ENCODE data around the gene CCDC197.

Gene CCDC197

DNA sequence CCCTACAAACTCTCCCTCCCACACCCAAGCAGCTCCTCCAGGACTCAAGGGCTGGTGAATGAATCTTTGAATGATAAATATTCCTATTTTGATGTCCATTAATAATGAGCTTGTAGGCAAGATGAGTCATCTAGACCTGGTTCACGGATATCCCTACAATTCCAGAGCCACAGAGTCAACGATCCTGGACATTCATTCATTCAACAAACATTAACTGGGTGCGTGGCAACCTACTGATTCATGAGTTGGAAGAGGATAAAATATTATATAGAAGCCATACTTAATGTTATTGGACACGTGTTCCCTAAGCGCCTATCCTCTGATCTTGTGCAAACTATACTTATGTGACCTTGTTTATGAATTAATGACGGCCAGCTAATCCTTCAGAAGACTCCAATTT is 28.6 kb downstream of the CCDC197 start:
- DNase-seq (ENCODE audit: low read depth in 3 of 3), result no peak

DNA sequence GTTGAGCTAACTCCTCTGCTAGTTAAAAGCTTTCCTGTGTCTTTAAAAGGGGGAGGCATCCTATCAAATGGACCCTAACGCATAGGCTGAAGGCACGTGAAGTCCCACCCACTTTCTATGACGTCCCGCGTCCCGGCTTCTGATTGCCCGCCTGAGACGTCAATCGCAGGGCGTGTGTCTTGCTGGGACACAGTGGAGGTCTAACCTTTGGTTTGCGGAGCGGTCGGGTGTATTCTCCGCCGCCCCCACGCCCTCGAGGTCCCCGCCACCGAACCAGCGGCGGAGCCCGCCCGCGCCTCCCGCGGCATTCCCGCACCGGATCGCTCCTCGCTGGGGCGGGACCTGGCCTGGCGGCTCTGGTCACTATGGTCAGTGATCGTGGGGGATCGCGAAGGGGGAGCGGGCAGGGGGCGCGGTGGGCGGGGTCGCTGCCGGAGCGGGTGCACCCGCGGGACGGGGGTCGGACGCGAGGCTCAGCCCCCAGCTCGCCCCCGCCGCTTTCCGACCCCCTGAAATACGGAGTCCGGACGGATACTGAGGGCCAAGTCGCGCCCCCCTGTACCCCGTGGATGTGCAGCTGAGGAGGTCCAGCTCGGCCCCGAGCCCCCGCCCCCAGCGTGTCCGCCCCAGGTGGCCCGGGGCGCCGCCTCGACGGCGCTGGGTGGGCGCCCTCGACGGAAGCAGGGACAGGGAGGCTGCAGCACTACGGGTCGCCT is 29.2 kb downstream of the CCDC197 start, which contains the start of gene OTUB2:
Gene OTUB2 (plus strand): TSS at position 168 of the 716 bp plus-strand sequence. CDS start 198 bp downstream, at position 366.
- DNase-seq (ENCODE audit: low read depth in 3 of 3), result peak; percentile 89 to 92 (median 90)

DNA sequence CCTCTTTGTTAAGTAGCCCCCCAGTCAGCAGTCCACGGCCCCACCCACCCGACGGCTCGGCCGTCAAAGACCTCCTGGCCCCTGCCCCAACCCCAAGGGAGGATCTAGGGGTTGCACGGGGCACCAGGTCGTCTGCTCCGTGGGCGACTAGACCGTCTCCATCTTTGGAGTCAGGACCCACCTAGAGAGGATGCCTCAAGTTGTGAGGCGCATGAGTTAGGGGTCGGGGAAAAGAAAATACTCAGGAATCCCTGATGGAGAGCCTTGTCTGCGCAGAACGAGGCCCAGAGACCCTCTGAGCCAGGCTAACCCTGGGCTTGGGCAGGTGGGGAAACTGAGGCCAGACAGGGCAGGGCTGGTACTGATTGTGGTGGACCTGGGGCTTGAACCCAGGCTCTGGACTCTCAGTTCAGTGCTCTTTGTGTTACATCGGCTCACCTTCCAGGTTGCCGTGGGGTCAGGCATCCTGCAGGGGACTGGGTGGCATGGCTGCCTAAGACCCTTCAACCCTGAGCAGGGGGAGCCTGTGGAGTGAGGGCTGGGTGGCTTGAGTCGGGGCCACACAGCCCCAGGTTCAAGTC is 29.9 kb downstream of the CCDC197 start:
- DNase-seq (ENCODE audit: low read depth in 3 of 3), result no peak

DNA sequence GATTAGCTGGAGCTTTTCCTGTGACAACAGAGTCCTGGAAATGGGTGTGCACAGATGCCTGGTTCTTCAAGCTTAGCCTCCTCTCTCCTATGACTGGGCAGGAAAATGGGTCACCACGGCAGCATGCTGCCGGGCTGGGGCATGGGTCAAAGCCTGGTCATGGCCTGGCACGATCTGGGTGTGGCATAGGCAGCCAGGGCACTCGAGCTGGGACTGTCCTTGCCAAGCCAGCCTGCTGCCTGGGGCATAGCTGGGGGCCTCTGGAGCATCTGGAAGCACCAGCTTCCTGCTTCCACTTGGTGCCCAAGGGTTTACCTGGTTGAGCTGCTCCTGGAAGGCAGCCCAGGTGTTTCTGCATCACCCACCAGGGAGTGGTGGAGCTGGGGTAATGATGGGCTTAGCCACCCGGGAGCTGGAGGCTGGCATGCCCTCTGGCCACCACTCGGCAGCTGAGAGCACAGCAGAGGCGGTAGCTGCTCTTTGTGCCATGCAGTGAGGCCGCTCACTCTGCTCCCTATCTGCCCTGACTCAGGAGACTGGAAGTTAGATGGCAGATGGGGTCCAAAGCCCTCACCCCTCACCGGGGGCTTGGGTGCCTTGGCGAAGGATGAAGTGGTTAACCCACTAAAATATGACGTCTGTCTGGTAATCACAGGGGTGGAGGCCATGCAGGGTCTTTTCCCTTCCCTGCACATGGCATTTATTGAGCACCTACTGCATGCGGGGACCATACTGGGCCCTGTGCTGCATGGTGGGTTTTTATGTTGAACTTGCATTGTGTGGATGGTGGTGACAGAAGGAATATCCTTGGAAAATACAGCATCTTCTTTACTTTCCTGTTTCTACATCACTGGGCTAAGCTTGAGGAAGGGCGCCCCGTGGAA is 30.7 kb downstream of the CCDC197 start:
- no peak for DNase-seq (ENCODE audit: low read depth in 3 of 3)

DNA sequence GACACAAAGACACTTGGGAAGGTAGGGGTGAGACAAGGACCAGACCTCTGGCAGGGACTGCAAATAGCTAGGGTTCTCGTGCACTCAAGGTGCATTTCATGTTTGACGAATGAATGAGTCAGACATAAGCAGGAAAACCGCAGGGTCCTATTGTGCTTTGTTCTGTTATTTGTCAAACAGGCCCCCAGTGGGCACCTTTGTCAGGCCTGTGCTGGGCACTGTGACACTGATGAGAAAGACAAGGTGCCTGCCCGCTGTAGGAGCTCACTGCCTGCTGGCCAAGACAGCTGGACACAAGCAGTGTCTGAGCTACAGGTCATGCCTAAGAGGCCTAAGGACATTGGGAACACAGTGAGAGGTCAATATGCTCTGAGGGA is 31.3 kb downstream of the CCDC197 start:
- DNase-seq (ENCODE audit: low read depth in 3 of 3), result no peak

DNA sequence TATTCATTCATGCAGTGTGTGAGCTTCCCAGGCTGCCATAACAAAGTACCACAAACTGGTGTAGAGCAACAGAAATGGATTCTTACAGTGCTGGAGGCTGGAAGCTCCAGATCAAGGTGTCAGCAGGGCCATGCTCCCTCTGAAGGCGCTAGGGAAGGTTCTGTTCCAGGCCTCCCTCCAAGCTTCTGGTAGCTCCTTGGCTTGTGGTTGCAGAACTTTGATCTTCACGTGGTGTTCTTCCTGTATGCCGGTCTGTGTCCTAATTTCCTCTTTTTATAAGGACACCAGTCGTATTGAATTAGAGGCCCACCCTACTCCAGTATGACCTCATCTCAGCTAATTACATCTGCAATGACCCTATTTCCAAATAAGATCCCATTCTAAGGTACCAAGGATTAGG is 32.2 kb downstream of the CCDC197 start:
- DNase-seq (ENCODE audit: low read depth in 3 of 3), result no peak

DNA sequence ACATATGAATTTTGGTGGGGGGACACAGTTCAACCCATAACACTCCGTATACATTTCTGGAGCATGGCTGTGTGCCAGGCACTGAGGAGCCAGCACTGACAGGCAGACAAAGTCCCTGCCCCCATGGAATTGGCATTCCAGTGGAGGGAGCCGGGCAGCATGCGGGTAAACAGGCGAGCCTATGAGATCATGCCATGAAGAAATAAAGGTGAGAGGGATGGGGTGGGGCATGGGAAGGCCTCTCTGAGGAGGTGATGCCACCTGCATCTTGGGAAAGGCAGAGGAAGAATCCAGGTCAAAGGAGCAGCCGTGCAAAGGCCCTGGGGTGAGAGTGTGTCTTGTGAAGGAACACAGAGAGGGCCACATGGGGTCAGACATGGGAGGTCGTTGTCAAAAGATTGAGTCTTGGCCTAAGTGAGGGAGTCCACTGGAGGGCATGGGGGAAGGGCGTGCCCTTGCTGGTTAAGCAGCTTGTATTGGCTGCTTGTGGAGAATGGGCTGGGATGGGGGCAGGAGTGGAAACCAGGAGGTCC is 32.6 kb downstream of the CCDC197 start:
- no peak for DNase-seq (ENCODE audit: low read depth in 3 of 3)

DNA sequence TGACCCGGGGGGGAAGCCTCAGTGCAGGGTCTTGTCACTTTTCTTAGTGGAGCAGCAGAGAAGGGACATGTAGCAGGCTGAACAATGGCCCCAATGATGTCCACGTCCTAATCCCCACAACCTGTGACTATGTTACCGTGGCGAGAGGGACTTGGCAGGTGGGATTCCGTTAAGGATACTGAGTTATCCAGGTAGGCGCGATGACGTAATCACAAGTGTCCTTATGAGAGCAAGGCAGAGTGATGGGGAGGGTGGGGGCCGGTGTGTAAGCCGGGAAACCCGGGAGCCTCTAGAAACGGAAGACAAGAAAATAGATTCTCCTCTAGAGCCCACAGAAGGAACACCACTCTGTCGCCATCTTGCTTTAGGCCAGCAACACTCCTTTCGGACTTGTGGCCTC is 33.5 kb downstream of the CCDC197 start:
- no peak for DNase-seq (ENCODE audit: low read depth in 3 of 3)

DNA sequence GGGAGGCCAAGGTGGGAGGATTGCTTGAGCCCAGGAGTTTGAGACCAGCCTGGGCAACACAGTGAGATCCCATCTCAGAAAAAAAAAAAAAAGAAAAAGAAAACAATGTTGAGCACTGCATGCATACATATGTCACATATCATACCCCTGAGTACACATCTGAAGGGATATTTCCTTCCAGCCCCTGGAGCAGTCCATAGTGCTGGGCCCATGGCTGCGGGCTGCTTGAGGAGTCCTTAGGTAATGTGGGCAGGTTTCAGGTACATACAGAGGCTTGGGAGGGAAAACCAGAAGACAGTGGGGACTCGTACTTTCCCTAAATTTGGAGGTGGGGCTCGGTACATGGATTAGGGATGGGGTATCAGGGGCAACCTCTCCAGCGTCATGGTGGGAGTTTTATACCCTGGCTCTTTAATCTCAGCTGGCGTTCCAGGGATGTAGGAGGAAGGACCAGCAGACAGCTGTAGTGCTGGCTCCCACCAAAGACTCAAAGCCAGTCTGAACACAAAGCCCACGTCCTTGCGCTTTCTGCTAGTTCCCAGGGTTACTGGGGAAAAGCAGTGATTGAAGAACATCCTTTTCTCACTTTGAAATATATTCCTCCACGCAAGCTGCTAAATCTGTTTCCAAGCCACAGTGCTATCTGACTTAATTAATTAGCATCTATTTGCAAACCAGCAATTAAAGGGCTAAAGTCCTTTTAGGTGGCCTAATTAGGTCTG is 34.2 kb downstream of the CCDC197 start:
- no peak for DNase-seq (ENCODE audit: low read depth in 3 of 3)

DNA sequence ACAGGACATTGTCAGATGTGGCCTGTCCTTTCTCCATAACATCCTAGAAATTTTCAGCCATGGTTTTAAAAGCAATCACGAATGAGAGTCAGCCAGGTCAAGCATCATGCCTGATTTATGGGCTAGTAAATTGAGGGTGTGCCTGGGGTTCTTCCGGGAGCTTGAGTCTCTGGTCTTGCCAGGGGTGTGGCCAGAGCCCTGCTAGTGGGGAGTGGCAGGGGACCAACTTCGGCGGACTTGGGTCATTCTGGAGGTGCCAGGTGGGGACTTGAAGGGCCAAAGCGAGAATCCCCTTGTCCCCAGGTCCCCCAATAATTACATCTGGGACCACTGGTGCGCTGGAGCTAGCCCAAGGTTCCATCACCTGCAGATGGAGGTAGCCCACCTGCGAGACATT is 34.8 kb downstream of the CCDC197 start:
- DNase-seq (ENCODE audit: low read depth in 3 of 3), result no peak

DNA sequence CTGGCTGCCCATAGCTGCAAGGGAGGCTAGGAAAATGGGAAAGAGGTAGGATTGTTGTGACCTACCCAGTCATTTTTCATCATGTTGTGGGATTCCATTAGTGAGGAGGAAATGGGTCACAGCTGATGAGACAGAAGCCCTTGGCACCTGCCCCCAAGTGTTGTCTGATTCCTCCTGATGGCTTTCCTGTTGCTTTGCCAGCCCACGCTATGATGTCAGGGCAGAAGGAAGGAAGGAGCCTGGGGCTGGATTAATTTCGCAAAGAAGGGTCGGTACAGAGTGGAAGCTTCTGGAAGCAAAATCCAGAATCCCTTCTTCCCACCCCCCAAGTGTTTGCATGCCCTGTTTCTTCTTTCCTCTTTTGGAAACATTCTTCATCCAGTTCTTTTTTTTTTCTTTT is 37.8 kb downstream of the CCDC197 start:
- DNase-seq (ENCODE audit: low read depth in 3 of 3), result no peak

DNA sequence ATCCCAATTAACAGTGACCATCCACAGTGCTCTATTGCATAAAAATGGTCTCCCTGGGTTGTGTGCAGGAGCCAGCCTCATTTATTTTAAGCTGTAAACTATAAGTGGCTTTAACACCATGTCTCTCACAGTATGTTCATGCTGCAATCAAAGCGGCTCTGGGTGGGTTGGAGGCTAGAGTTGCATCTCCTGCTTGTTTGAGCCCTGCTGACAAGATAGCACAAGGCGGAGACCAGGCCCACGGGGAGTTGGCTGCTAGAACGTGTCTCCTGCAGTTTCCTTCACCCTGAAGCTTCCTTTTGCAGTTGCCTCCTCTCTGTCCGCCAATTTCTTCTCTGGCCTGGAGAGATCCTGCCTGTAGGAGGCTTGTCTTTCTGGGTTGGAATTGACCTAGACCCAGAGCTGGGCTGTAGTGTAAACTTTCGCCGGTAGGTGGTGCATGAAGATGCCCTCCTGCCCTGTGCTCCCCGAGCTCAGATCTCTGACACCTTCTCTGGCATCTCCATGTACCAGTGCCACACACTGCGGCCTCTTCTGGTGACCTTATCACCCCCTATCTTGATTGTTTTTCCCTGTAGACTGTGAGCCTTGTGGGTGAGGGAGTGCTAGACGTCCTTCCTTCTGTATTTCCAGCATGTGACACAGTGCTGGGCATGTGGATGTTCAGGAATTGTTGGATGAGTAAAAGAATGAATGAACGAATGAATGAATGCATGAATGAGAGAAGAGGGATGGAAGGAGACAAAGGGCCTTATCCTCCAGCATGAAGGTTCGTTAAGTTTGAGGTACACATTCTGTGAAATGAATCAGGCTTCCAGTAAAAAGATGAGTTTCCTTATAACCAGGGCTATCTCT is 39.4 kb downstream of the CCDC197 start:
- peak; percentile 55 to 57 (median 57) for DNase-seq (ENCODE audit: low read depth in 3 of 3)

DNA sequence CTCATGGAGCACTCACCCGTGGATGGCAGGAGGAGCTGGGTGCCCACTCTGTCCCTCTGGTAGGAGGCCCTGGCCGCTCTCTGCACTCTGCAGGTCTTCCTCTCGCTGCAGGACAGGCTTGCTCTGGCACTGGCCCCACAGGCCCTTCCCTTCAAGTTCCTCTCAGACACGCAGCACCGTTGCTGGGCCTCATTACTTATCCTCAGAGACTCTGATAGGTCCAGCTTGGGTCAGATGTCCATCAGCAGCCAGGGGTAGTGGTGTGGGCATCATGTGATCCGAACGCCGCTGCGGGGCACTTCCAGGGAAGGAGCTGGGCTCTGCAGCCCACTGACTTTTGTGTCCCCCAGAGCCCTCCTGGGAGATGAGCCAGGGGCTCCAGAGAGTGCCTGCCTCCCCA is 40.9 kb downstream of the CCDC197 start:
- no peak for DNase-seq (ENCODE audit: low read depth in 3 of 3)

DNA sequence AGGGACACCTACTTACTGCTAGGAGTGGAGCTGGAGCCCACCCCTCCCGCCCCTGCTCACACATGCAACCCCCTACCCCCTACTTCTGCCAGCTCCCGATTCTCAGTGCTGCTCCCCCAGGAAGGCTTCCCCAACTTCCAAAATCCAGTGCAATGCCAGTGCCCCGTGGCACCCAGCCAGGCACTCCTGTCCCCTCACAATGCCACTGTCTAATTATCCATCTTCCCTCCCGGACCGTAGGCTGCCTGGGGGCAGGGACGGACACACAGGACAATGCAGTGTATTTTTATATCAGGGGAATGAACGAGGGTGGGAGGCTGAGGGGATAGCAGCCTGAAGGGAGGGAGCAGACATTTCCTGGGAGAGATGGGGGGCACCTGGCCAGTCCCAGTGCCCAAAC is 41.4 kb downstream of the CCDC197 start:
- DNase-seq (ENCODE audit: low read depth in 3 of 3), result no peak

DNA sequence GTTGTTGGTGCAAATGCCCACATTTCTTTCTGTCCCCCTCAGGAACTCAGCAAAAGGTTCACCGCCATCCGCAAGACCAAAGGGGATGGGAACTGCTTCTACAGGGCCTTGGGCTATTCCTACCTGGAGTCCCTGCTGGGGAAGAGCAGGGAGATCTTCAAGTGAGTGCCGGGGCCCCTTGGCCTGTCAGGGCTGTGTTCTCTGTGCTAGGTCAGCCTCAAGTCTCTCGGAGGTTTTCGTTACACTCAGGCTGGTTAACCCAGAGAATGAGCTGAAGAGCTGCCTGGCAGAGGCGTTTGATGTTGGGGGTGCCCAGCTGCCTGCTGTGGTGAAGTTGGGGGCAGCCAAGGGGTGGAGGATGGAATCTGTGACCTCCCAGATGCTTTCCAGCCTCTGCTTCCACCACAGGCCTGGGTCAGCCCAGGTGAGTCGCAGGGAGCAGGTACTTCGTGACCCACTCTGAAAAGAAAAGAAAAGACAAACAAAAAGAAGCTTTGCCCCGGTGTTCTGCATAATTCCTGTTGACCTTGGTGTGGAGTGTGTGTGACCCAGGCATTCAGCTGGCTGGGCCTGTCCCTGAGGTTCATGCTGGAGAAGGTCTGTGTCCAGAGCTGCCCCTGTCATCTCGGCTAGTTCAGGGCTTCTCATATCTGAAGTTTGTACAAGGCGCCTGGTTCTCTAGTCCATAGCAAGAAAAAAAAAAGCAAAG is 42.0 kb downstream of the CCDC197 start:
- no peak for DNase-seq (ENCODE audit: low read depth in 3 of 3)

DNA sequence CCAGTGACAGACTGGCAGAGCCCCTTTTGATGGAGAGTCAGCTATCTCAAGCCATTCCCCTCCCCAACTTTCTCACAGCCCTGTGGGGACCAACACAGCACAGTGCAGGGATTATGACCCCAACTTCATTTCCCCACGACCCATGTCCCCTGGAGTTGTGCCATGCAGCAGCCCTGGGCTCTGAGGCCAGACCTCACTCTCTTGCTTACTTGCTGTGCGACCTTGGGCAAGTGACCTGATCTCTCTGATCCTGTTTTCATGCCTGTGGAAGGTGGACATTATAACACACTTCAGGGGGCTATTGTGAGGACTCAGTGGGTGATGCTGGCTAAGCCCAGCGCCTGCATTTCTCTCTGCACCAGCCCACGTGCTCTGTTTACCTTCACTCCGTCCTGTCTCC is 43.1 kb downstream of the CCDC197 start:
- DNase-seq (ENCODE audit: low read depth in 3 of 3), result no peak

DNA sequence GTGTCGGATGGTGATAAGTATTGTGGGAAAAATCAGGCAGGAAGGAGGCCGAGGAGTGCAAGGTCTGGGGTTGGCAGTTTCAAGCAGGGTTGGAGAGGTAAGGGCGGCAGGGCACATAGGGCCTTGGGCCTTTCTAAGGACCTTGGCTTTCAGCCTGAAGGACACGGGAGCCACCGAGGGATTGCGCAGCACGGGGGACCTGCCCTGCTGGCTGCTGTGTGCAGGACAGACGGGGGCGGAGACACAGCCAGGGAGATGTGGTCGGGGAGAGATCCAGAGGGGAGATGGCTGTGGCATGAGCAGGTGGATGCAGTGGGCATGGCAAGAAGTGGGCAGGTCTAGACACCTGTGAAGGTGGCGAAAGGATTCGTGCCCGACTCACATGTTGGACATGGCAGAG is 43.7 kb downstream of the CCDC197 start:
- DNase-seq (ENCODE audit: low read depth in 3 of 3), result no peak

DNA sequence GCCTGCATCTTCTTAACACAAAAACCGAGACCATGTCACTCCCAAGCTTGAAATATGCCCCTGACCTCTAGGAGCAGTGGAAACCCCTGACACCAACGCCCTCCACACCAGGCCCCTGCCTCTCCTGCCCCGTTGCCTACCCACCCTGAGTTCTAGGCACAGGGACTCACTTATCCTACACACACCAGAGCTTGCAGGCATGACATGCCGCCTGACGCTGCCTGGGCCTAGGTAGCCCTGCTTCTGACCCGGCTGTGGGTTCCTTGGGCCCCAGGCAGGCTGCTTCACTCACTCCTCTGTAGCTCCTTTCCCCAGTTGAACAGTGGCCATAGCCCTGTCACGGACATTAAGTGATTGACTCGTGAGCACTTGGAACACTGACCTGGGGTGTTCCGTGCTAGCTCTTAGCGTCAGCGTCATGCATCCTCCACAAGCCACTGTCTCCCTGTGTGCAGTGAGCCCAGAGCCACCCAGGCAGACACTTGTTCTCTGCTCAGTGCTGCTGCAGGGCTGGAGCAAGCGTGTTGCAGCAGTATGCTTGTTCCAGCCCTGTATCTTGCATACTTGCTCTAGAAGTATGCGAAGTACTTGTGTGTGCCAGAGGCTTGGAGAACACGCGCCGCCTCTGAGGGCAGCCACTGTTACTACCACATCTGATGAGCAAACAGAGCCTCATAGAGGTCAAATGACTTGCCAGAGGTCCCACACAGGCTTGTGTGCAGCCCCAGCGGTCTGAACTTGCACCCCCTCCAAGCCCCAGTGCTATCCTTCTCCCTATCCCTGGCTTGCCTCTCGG is 44.6 kb downstream of the CCDC197 start:
- no peak for DNase-seq (ENCODE audit: low read depth in 3 of 3)

DNA sequence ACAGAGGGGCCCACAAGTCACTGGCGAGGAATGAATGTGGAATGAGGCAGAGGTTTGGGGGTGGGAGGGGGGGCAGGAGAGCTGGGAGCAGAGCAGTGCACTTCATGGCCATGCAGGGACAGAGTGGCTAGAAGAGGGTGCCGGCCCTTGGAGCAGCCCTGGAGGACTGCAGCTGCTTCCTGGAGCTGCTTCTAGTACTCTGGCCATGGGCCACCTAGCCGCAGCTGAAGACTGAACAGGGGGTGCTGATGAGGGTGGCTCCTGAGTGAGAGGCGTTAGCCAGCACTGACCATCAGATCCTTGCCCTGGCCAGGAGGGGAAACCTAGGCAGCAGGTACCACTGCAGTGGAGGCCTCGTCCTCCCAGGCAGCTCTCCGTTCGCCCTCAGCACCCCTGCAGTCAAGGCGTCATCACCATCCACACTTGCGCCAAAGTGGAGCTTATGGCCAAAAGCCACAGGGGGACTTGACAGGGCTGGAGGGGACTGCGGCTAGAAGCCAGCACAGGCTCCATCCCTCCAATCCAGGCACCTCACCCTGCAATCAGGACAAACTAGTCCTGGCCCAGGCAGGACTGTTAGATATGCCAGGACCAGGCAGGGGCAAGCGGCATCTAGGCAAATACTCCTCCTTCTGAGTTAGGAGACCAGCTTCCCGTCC is 45.5 kb downstream of the CCDC197 start:
- DNase-seq (ENCODE audit: low read depth in 3 of 3), result no peak
